Breast epithelium (tissue), 3 donors: ENCODE results near the gene CNDP1.

Source experiments
- CTCF ChIP-seq, 3 donors: fragments of 450-650 bp; IDR thresholded peaks; one replicate each; pipeline ENCODE4 v1.5.1; 2016 to 2017; ENCODE audit warnings: antibody characterized with exemption in 3 of 3, mild to moderate bottlenecking in 3 of 3, moderate library complexity in 3 of 3
- POLR2A ChIP-seq: fragments of 450-650 bp; IDR thresholded peaks from one replicate; pipeline ENCODE4 v1.6.1; 2016; ENCODE audit warnings: antibody characterized with exemption, mild to moderate bottlenecking, moderate library complexity

DNA sequence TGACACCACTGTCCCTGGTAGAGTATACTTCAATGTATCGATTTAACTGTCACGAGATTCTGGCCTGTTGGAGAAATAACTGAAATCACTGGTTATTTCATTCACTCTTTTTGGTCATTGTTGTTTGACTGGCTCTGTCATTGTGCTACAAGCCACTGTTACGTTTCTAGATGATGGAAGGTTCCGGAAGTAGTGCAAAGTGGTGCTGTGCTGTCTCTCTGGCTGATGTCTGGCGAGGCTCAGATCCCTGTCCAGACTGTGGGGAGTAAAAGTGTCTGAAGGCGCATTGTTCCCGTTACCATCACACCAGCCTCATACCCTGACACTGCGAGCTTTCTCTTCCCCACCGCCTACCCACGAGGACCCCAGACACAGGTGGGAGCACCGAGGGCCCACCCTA, 11.7 kb downstream of the CNDP1 start:
- no peak for TF ChIP-seq CTCF (IDR thresholded peaks at IDR 0.05)
- no peak for TF ChIP-seq POLR2A
